AG09319 (cell line): ENCODE results near the gene LHX5.

ENCODE experiments used
- DNase-seq: peaks from one replicate; pipeline ENCODE4 v3.0.0-alpha.2; 2010; ENCODE audit warnings: low read depth; ENCODE audit errors: extremely low read depth
- TF ChIP-seq, protein P1 (sequence below): IDR thresholded peaks from 2 replicates; pipeline ENCODE4 v1.5.1; 2011; ENCODE audit warnings: low read depth, mild to moderate bottlenecking, inconsistent platforms, low read length, moderate library complexity

The LHX5 gene

DNA sequence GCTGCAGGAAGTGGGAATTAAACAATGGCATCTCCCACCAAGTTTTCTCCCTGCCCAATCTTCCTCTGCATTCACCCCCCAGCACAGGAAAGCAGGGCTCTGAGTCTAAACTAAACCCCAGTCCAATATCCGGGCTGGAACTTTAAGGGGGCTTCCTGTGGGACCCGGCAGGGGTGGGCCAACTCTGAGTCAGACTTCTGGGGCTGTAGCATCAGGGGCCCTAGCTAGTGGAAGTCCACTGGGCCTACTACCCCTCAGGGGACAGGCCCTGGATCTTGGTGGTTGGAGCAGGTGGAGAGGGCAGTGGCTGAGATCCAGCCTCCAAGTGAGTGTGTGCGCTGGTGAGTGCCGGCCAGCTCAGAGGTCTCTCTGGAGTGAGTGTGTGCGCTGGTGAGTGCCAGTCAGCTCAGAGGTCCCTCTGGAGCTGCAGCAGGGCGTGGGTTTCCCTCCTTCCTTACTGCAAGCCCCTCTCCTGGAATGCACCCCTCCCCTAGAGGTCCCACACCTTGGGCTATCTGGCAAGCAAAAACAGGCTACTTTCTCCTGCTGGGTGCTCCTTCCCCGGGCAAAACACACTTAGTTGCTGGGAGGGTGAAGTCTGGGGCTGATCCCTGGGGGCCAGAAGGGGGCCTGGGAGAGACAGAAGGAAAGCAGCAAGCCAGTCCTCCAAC, 5.6 kb upstream of the LHX5 start:
- DNase-seq, result no peak
- TF ChIP-seq, protein P1, sequence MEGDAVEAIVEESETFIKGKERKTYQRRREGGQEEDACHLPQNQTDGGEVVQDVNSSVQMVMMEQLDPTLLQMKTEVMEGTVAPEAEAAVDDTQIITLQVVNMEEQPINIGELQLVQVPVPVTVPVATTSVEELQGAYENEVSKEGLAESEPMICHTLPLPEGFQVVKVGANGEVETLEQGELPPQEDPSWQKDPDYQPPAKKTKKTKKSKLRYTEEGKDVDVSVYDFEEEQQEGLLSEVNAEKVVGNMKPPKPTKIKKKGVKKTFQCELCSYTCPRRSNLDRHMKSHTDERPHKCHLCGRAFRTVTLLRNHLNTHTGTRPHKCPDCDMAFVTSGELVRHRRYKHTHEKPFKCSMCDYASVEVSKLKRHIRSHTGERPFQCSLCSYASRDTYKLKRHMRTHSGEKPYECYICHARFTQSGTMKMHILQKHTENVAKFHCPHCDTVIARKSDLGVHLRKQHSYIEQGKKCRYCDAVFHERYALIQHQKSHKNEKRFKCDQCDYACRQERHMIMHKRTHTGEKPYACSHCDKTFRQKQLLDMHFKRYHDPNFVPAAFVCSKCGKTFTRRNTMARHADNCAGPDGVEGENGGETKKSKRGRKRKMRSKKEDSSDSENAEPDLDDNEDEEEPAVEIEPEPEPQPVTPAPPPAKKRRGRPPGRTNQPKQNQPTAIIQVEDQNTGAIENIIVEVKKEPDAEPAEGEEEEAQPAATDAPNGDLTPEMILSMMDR, result no peak

DNA sequence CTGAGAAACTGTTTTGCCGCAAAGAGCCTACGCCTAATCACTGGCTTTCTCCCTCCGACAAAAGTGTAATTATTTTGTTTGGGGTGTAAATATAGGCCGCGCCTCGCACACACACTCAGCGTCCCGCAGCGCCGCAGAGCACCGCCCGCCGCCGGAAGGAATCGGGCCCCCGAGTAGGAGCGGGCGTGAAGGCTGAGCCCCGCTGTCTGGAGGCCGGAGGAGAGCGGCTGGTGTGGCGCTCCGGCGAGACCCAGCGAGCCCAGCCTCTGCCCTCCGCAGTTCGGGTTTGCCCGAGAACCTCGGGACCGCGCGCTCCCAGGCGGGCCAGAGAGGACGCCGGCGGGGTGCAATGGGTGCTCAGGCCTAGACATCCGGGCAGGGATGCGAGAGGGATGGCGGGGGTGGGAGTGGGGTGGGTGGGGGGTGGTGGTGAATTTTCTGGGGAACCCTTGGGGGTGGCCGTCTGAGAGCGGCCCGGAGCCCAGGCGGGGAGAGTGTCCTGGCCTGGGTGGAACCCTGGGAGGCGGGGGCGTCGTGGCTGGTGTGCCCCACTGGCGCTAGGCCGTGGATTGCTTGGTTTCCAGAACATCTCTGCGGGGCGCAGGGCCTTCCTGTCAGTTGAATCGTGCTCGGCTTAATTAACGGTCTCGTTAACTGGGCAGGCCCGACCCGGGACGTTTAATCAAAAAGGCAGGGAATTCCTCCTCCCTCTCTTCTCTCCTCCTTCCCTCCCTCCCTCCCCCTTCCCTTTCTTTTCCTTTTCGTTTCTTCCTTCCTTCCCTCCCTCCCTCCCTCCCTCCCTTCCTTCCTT, 4.7 kb upstream of the LHX5 start:
- TF ChIP-seq, protein P1, result no peak
- no peak for DNase-seq

DNA sequence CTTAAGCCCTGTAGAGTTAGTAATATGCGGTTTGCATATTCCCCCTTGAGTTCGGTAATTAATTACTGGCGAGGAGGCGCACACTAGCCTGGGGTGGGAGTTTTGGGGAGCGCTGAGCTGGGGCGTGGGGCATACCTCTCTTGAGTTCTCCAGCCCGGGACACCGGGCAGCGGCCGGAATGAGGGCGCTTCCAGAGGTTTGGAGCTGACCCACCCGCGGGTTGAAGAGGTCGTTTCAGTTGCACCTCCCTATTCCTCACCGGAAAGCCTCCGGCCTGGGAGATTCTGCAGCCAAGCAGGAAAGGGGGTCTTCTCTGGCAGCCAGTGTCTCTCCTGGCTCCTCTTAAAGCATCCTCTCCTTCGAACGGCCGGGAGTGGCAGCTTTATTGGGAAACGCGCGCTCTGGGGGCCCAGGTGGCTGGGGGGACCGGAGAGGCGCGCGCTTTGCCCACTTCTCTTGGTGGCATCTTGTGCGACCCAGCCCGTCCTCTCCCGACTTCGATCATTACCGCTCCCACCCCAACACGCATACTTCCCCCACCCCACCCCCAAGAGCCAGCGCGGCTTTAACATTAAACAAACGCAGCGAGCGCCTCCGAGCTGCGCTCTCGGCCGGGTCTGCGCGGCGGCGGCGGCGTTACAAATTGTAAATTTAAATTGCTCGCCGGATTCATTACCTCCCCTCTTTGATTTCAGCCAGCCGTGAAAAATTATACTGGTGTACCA, 3.9 kb upstream of the LHX5 start:
- no peak for DNase-seq
- TF ChIP-seq, protein P1, result no peak

DNA sequence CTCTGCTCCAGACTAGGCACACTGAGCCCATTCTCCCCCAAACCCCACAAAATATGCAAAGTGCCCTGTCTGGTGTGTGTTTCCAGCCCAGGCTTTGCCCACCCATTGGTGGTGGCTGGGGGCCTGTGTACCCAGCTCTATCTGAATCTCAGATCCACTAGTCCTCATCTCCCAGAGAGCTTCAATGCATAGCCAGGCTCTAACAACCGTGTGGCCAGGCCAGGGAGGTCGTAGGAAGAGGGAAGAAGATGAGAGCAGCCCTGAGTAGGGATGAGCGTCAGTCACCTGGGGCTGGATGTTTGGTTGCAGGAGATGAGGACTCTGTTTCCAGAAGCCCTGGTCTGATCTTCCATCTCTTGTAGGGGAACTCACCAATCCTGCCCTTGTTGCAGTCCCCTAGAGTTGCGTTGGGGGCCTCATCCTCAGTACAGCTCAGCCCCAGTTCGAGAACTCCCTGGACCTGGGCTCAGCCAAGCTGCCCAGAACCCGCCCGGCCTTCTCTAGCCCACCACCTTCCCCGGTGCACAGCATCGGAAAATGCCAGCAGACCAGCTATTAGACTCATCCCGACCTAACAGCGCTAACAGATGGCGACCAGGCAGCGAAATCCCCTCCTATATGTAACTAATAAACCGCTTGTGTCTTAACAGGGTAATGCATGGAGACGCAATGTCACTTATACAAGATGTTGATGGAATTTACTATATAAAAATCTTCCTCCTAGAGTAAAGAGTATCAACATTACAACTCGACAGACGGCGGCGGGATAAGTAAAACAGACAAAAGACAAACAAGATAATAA, 3.2 kb upstream of the LHX5 start:
- TF ChIP-seq, protein P1, result no peak
- DNase-seq, result no peak

DNA sequence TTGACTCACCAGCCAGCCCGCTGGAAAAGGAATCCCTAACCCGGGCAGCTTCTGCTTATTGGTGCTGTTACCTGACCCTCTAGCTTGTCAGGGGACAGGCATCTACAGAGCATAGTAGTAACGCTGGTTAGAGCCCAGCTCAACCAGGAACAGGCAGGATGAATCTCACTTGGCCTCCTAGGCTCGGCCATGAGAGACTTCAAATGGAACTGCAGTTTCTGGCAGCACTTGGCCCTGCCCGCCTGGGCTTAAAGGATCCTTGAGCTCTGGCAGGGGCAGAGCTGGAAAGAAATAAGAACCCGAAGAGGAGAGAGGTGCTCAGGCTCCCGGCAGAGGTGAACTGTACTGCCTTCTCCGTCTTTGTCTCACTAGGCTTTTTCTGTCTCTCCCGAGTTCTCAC, 2.3 kb upstream of the LHX5 start:
- TF ChIP-seq, protein P1, result no peak
- no peak for DNase-seq

DNA sequence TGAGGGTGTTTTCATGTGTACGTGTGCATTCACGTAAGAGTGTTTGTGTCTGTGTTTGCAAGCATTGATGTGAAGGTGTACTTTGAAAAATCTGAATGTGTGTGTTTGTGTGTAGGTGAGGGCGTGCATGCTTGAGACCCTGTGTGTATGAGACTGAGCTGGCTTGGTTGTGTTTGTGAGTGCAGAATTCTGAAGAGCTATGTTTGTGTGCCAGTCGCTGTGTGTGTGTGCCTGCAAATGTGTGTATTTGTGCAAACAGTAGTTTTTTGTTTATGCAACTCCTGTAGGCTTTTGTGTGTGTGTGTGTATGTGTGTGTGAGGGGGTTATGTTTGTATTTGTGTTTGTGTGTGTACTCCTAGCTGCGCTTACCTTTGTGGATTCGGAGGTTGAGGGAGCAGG, 1.7 kb upstream of the LHX5 start:
- TF ChIP-seq, protein P1, result no peak
- DNase-seq, result no peak
